Measurements from ENCODE around the gene SMPD2. TPM values are rescaled to one million over a fixed set of nuclear protein-coding genes. Genes with fewer than 3 reads are reported as not detected.

The SMPD2 gene
- total RNA-seq, 2 donors from 2014 or later: 5.5 TPM

DNA sequence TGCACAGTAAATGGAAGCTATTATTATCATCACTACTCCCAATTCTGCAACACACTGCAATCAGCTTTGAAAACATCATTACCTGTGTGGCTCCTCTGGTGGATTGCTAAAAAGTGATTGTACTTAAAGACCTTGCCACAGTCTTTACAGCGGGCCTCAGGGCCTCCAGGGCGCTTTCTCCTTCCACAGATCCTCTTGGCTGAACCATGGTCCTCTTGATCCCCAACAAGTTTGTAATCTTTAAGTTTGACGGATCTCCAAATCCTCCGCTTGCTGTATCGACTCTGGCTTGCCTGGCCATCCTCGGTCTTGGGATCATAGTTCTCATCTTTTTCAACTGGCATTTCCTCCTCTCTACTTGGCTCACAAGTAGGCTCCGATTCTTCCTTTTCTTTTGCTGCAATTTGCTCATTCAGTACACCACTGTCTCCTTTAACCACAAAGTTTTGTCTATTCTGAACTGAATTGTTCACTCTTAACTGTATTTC is 40.5 kb downstream of the SMPD2 start:
- Histone ChIP-seq H3K27ac (no peak overlapping the region), H3K4me3 (no peak overlapping the region), H3K4me1 (peaks cover 0 to 48% of the 10 kb centered on the region in 2 donors), H3K36me3 (peaks cover 17% of the 10 kb centered on the region), H3K9me3 (no peaks in the 10 kb centered on the region), H3K27me3 (no peaks in the 10 kb centered on the region)
- DNase-seq (ENCODE audit: low spot score): no peak
- TF ChIP-seq, protein P1, sequence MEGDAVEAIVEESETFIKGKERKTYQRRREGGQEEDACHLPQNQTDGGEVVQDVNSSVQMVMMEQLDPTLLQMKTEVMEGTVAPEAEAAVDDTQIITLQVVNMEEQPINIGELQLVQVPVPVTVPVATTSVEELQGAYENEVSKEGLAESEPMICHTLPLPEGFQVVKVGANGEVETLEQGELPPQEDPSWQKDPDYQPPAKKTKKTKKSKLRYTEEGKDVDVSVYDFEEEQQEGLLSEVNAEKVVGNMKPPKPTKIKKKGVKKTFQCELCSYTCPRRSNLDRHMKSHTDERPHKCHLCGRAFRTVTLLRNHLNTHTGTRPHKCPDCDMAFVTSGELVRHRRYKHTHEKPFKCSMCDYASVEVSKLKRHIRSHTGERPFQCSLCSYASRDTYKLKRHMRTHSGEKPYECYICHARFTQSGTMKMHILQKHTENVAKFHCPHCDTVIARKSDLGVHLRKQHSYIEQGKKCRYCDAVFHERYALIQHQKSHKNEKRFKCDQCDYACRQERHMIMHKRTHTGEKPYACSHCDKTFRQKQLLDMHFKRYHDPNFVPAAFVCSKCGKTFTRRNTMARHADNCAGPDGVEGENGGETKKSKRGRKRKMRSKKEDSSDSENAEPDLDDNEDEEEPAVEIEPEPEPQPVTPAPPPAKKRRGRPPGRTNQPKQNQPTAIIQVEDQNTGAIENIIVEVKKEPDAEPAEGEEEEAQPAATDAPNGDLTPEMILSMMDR (IDR thresholded peaks at IDR 0.05): no peak

DNA sequence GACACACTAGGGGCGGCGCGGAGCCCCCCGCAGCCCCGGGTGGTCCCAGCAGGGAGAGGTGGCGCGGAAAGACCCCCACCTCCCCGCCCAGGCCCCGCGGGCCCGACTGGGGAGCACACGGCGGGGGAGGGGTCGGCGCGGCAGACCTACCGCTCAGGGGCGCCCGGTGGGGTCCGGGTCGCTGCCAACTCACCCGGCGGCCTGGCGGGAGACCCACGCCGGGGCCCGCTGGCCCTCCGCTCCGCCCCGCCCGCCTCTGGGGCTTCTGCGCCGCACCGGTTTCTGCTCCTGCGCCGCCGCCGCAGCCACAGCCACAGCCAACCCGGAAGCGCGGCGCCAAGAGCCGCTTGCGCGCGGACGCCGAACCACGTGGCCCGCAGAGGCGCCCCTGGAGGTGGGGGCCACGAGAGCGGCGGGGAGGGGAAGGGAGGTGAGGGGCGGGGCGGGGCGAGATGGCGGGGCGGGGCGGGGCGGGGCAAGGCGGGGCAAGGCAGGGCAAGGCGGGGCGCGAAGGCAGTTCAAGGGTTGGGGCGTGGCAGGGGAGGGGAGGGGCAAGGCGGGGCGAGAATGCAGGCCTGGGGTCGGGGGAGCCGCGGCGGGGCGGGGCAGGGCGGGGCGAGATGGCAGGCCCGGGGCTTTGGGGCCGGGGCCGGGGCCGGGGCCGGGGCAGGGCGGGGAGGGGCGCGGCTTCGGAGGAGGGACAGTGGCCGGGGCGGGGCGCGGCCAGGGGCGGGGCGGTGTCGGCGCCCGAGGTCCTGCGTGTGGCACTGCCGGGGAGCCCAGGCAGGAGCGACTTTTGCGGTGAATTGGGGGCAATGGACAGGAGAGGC is 42.6 kb downstream of the SMPD2 start, which contains the start of gene ZBTB24:
Gene ZBTB24 (minus strand): TSS at position 315 of the 830 bp plus-strand sequence. CDS start 1,193 bp downstream, outside the sequence.
- H3K27me3 ChIP-seq: no peaks in the 10 kb centered on the region
- H3K4me1 ChIP-seq: peaks cover 0 to 48% of the 10 kb centered on the region in 2 donors
- peak; percentile 86 for DNase-seq (ENCODE audit: low spot score)
- H3K9me3 ChIP-seq: no peaks in the 10 kb centered on the region
- TF ChIP-seq, protein P1 (IDR thresholded peaks at IDR 0.05): peak in 1 of 2 donors; percentile 27
- H3K27ac ChIP-seq: peak within 1 kb of the TSS; percentile 73 to 88
- H3K4me3 ChIP-seq: peak within 1 kb of the TSS; percentile 80 to 100
- H3K36me3 ChIP-seq: peaks cover 4% of the 10 kb centered on the region

DNA sequence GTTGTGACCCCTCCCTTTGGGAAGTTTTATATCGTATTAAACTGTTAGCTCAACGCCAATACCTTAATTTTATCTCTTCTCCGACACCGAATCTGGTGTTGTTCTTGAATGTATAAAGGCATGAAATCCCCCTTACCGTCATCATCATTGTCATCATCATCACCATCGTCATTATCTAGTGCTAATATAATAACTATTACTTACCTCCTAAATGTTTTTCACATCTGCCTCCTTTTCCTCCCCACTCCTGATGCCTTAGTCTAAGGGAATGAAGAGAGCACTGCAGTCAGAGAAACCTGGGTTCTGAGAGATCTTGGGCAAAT is 43.2 kb downstream of the SMPD2 start:
- TF ChIP-seq, protein P1 (IDR thresholded peaks at IDR 0.05): no peak

DNA sequence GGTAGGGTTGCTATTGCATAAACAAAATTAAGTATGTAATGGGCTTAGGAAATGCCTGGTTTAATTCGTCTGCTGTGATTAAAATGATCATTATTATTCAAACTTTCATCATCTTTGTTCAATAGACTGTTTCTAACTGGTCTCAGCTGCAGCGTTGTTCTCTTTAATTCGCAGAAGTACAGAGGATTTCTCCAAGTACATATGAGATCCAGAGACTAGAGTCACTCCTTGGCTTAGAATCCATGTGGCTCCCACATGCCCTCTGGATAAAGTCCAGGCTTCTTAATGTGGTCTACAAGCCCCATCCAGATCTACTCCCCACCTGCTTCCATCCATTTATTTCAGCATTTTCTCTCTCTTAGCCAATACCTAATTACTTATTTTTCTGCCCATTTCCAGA is 43.6 kb downstream of the SMPD2 start:
- H3K4me3 ChIP-seq: peak overlapping the region in 1 of 2 donors; percentile 100
- peak overlapping the region; percentile 41 to 68 for H3K27ac ChIP-seq

More for the DNA sequence above, 43.2 kb downstream of the SMPD2 start:
- Histone ChIP-seq H3K9me3 (no peaks in the 10 kb centered on the region), H3K4me3 (peak overlapping the region; percentile 80 to 100), H3K4me1 (peaks cover 0 to 46% of the 10 kb centered on the region in 2 donors), H3K36me3 (peaks cover 4% of the 10 kb centered on the region), H3K27me3 (no peaks in the 10 kb centered on the region), H3K27ac (peak overlapping the region; percentile 41 to 68)
- no peak for DNase-seq (ENCODE audit: low spot score)

DNA sequence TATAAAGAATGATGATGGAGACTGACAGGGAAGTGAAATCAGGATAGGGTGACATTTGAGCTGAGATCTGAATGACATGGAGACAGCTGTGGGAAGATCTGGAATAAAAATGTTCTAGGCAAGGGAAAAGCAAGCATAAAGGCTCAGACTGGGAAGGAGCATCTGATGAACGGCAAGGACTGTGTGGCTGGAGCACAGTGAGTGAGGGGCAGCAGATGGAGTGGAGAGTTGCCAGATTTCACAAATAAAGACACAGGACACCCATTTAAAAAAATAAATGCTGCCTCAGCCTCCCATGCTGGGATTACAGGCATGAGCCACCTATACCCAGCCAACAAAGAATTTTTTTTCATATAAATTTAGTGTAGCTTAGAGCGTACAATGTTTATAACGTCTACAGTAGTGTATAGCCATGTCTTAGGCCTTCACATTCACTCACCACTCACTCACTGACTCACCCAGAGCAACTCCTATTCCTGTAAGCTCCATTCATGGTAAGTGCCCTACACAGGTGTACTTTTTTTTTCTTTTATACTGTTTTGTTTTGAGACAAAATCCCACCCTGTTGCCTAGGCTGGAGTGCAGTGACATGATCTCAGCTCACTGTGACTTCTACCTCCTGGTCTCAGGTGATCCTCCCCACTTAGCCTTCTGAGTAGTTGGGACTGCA is 44.9 kb downstream of the SMPD2 start:
- TF ChIP-seq, protein P1 (IDR thresholded peaks at IDR 0.05): no peak
- H3K4me1 ChIP-seq: peaks cover 0 to 29% of the 10 kb centered on the region in 2 donors
- no peaks in the 10 kb centered on the region for H3K9me3 ChIP-seq
- no peak overlapping the region for H3K27ac ChIP-seq
- no peak overlapping the region for H3K4me3 ChIP-seq
- no peaks in the 10 kb centered on the region for H3K27me3 ChIP-seq
- no peak for DNase-seq (ENCODE audit: low spot score)
- peaks cover 4% of the 10 kb centered on the region for H3K36me3 ChIP-seq

More for the DNA sequence above, 43.6 kb downstream of the SMPD2 start:
- Histone ChIP-seq H3K4me1 (peaks cover 0 to 41% of the 10 kb centered on the region in 2 donors), H3K36me3 (peaks cover 4% of the 10 kb centered on the region), H3K27me3 (no peaks in the 10 kb centered on the region), H3K9me3 (no peaks in the 10 kb centered on the region)
- DNase-seq (ENCODE audit: low spot score): no peak
- TF ChIP-seq, protein P1 (IDR thresholded peaks at IDR 0.05): no peak

Measured in right atrium auricular region (tissue), 2 donors.